ENCODE data around the gene LRRC18. TPM values are rescaled to one million over a fixed set of nuclear protein-coding genes. Genes with fewer than 3 reads are reported as not detected.

The LRRC18 gene
- total RNA-seq, 1 experiment from 2014 or later: not detected

DNA sequence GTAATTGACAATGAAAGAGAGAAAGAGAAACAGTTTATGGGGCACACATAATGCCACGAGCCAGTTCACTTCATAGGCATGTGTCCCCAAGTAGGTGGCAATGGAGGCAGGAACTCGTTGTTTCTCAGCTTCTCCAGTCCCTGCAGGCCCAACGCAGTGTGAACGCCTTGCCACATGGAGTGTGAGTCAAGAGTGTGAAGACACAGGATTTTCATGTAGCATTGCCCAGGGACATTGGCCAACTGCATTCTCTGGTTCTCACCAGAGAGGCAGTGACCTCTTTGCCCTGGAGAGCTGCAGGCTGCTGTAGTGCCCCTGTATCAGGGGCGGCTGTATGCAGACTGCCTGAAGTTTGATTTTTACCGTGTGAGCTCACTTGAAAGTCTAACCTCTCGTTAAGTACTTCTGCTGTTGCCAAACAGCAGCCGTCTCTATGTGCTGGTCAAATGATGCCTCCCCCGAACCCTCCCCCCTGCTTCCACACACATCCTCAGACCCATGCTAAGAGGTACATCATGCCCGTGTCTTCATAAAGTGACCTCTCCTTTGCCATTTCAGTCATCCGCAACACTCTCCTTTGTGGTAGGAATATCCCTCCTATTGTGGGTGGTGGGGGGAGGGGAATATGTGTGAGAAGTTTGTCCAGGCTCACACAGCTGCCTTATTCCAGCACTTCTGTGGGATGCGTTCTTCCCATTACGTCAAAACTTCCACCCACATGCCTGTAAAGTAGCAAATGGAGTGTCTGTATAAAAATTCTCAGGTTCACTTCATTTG lies 12.7 kb downstream of the LRRC18 start:
- in situ Hi-C loops (cut with HindIII; ENCODE audit: low sequenced_read_pairs): no loop called here
- DNase-seq (ENCODE audit: low spot score): no peak

GRCh38 chr10:48926255-48926654 lies 13.4 kb downstream of the LRRC18 start:
- in situ Hi-C loops (cut with HindIII; ENCODE audit: low sequenced_read_pairs): no loop called here
- DNase-seq (ENCODE audit: low spot score): no peak

- no peak for DNase-seq (ENCODE audit: low spot score)
Measured at GRCh38 chr10:48924988-48925387, 14.7 kb downstream of the LRRC18 start.

DNA sequence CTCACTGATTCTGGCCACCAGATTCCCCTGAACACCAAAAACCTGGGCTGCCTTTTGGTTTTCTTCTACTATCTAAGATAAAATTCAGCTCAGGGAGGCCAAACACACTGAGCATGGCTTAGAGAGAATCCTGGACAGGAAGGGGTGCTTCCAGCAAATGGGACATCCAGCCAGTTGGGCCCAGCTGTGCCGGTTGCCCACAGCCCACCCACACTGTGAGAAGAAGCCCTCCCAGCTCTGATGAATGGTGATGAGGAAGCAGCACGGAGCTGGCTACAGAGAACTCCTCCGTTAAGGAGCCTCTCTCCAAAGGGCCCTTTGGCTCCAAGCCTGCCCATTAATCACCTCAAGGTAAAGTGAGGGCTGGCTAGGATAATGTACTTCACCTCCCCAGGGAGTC lies 15.9 kb downstream of the LRRC18 start:
- in situ Hi-C loops (cut with HindIII; ENCODE audit: low sequenced_read_pairs): no loop called here
- no peak for DNase-seq (ENCODE audit: low spot score)

More at GRCh38 chr10:48924988-48925387, 14.7 kb downstream of the LRRC18 start:
- in situ Hi-C loops (cut with HindIII; ENCODE audit: low sequenced_read_pairs): no loop called here

DNA sequence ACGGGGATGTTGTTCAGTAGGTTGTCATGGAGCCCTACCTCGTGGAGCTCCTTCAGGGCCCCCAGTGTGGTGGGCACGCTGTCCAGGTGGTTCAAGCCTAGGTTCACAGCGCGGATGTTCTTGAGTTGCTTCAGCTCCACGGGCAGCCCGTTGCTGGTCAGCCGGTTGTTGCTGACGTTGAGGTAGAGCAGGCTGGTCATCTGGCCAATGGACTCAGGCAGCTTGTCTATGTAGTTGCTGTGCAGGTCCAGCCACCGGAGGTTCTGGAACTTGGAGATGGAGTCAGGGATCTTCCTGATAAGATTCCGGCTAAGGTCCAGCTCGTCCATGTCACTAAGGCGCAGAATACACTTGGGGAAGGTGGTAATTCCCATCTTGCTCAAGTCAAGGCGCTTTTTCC lies 26.0 kb downstream of the LRRC18 start:
- in situ Hi-C loops (cut with HindIII; ENCODE audit: low sequenced_read_pairs): no loop called here
- DNase-seq (ENCODE audit: low spot score): no peak

DNA sequence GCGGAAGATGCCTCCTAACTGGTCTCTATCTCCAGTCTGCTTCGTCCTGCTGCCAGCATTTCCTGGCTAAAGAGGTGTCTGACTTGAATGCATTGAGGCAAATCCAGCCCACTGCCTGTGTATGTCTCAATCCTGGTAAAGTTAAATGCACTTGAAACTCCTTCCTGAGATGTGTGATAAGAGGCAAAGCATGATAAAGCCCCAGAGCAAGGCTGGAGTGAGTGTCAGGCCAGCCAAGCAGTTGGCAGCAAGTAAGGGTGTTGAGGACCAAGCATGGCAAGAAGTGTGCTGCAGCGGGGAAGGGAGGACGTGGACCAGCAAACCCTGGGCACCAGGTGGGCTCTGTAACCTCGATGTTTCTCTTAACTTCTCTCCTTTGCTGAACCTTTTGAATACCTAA lies 29.1 kb downstream of the LRRC18 start:
- in situ Hi-C loops (cut with HindIII; ENCODE audit: low sequenced_read_pairs): no loop called here
- no peak for DNase-seq (ENCODE audit: low spot score)

DNA sequence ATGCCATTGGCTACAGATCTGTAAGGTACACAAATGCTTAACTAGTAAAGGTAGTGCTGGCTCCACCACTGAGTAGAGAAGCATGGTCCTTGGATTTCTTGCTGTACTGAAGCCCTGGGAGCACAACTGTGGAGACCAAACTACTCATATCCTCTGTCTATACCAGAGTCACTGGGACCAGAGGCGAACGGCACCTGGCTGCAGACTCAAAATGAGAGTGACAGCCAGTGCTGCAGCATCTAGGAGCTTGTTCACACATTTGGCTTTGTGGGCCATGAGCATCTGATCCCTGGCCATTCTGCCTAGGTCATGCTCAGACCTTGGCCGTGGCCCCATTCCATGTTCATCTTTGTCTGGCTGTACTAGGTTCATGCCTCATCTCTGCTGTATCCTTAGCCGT lies 31.9 kb downstream of the LRRC18 start:
- in situ Hi-C loops (cut with HindIII; ENCODE audit: low sequenced_read_pairs): no loop called here
- DNase-seq (ENCODE audit: low spot score): no peak

GRCh38 chr10:48906841-48907240 lies 32.8 kb downstream of the LRRC18 start:
- DNase-seq (ENCODE audit: low spot score): no peak
- in situ Hi-C loops (cut with HindIII; ENCODE audit: low sequenced_read_pairs): no loop called here

- in situ Hi-C loops (cut with HindIII; ENCODE audit: low sequenced_read_pairs): no loop called here
- DNase-seq (ENCODE audit: low spot score): no peak
Measured at GRCh38 chr10:48905311-48905710, 34.3 kb downstream of the LRRC18 start.

- in situ Hi-C loops (cut with HindIII; ENCODE audit: low sequenced_read_pairs): no loop called here
- no peak for DNase-seq (ENCODE audit: low spot score)
Measured at GRCh38 chr10:48904861-48905260, 34.8 kb downstream of the LRRC18 start.

DNA sequence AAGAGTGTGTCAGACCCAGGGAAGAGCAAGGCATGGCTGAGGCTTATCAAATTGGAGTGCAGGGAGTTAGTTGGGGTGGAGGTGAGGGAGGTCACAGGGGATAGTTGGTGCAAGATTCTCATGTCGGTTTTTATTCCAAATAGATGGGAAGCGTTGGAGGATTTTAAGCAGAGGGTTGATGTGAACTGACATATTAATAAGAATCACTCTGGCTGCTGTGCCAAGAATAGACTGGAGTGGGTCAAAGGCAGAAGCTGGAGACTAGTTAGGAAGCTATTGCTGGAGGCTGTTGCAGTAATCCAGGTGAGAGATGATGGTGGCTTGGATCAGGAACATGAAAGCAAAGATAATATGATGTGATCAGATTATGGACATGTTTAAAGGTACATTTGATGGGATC lies 36.5 kb downstream of the LRRC18 start:
- DNase-seq (ENCODE audit: low spot score): no peak
- in situ Hi-C loops (cut with HindIII; ENCODE audit: low sequenced_read_pairs): no loop called here

DNA sequence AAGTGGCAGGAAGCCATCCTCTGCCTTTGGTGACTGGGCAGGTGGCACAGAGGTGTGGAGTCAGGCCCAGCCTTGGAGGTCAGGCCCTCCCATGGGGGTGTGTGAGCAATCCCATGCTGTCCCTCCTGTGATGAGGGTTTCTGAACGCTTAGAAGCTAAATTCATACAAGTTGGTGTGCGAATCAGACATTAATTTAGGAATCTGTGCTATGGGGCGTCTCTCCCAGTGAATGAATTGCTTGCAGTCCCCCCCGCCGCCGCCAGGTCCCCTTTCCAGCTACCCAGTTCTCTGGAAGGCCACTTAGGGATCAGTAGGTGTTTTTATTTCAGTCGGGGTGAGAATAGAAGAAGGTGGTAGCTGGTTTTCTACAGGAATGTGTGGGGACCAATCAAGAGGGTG lies 37.5 kb downstream of the LRRC18 start:
- no peak for DNase-seq (ENCODE audit: low spot score)
- in situ Hi-C loops (cut with HindIII; ENCODE audit: low sequenced_read_pairs): no loop called here

DNA sequence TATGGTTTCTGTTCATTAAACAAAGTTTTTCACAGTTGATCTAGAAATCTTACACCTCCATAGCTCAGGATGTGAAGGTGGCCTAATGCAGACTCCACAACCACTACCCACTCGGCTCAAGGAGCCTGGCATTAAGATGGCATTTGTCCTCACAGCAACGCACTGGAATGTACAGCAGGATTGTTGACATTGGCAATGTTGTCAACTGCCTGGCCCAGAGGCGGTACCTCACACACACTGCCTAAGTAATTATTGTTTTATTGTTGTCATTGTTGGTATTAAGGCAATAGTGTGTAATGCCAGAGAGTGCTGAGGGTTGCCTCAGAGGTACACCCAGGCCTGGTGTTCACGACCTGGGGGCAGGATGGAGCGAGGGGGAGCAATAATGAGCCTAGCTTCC lies 38.3 kb downstream of the LRRC18 start:
- no peak for DNase-seq (ENCODE audit: low spot score)
- in situ Hi-C loops (cut with HindIII; ENCODE audit: low sequenced_read_pairs): no loop called here

DNA sequence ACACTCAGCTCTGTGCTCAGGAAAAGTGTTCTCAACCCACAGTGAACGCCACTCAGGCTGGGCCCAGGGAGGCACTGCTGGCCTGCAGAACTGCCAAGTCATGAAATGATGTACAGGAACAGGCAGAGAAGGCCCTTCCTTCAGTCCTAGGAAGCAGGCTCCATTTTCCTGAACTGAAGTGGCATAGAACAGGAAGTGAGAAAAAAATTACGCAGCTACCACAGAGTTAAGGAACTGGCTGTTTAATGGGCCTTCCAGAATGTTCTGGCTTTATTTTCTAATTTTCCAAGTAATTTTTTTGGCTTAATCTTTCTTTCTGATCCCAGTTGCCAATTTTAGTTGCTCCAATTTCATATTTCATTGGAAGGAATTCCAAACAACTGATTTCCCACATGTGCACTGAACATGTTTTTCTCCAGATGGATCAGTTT lies 39.3 kb downstream of the LRRC18 start:
- in situ Hi-C loops (cut with HindIII; ENCODE audit: low sequenced_read_pairs): no loop called here
- no peak for DNase-seq (ENCODE audit: low spot score)

GRCh38 chr10:48899781-48900180 lies 39.9 kb downstream of the LRRC18 start:
- no peak for DNase-seq (ENCODE audit: low spot score)
- in situ Hi-C loops (cut with HindIII; ENCODE audit: low sequenced_read_pairs): no loop called here

GRCh38 chr10:48898426-48898825 lies 41.2 kb downstream of the LRRC18 start:
- in situ Hi-C loops (cut with HindIII; ENCODE audit: low sequenced_read_pairs): no loop called here
- DNase-seq (ENCODE audit: low spot score): no peak

GRCh38 chr10:48897441-48897790 lies 42.2 kb downstream of the LRRC18 start:
- DNase-seq (ENCODE audit: low spot score): no peak
- in situ Hi-C loops (cut with HindIII; ENCODE audit: low sequenced_read_pairs): no loop called here

GRCh38 chr10:48896756-48897440 lies 42.7 kb downstream of the LRRC18 start:
- in situ Hi-C loops (cut with HindIII; ENCODE audit: low sequenced_read_pairs): no loop called here
- DNase-seq (ENCODE audit: low spot score): no peak

DNA sequence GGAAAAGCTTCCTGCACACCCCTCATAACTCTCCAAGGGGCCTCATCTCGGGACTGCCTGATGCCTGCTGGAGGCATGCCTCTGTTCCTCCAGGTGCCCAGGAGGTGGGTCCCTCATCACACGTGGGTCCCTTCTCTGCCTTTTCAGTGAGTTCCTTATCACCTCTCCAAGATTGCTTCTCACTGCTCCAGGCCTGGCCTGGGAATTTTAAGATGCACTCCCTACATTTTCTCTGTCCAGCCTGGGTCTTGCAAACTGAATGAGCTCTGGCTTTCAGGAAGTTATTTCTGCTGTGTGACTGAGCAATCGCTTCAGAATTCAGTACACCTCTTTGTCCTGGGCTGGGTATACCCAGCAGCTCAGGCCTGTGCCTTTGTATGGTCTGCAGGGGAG lies 43.8 kb downstream of the LRRC18 start:
- in situ Hi-C loops (cut with HindIII; ENCODE audit: low sequenced_read_pairs): no loop called here

GRCh38 chr10:48894911-48895802 lies 44.5 kb downstream of the LRRC18 start:
- in situ Hi-C loops (cut with HindIII; ENCODE audit: low sequenced_read_pairs): no loop called here

More for the DNA sequence above, 43.8 kb downstream of the LRRC18 start:
- no peak for DNase-seq (ENCODE audit: low spot score)

More at GRCh38 chr10:48894911-48895802, 44.5 kb downstream of the LRRC18 start:
- no peak for DNase-seq (ENCODE audit: low spot score)

All from G401 (cell line).